Subcutaneous adipose tissue (tissue), 4 donors: ENCODE data around the gene SPAG17. TPM values are rescaled to one million over a fixed set of nuclear protein-coding genes. Genes with fewer than 3 reads are reported as not detected.

Experiments used
- total RNA-seq, 4 donors: library from RNA; depleted of rRNA; stranded (reverse); fragments of >200 nt; gene quantifications; one replicate each; pipeline ENCODE4 v1.1.0, GENCODE V29; 2016
- TF ChIP-seq, protein P1 (sequence below): fragments of 450-650 bp; IDR thresholded peaks from one replicate; pipeline ENCODE4 v1.5.1; 2016; ENCODE audit warnings: low read depth, mild to moderate bottlenecking, control low read depth, antibody characterized with exemption, moderate library complexity

Gene SPAG17
- total RNA-seq, 4 donors from 2014 or later: 0.82 to 2.7 (median 1.6) TPM

DNA sequence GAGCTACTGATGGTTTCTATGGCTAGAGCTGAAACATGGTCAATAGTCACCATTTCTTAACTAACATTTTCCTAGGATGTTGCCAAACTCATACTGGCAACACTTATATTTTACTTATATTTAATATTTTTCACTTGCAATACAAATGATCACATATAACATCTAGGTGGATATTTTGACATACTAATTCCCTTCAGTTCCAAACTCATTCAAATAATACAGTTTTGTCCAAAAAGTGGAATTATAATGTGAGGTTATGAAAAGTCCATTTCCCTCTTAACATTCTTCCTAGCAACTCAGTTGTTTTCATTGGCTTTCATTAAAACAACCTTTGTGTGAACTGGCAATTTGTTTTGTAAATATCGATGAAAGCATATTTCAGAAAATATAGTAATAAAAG lies 16.0 kb downstream of the SPAG17 start:
- TF ChIP-seq, protein P1, sequence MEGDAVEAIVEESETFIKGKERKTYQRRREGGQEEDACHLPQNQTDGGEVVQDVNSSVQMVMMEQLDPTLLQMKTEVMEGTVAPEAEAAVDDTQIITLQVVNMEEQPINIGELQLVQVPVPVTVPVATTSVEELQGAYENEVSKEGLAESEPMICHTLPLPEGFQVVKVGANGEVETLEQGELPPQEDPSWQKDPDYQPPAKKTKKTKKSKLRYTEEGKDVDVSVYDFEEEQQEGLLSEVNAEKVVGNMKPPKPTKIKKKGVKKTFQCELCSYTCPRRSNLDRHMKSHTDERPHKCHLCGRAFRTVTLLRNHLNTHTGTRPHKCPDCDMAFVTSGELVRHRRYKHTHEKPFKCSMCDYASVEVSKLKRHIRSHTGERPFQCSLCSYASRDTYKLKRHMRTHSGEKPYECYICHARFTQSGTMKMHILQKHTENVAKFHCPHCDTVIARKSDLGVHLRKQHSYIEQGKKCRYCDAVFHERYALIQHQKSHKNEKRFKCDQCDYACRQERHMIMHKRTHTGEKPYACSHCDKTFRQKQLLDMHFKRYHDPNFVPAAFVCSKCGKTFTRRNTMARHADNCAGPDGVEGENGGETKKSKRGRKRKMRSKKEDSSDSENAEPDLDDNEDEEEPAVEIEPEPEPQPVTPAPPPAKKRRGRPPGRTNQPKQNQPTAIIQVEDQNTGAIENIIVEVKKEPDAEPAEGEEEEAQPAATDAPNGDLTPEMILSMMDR: no peak

DNA sequence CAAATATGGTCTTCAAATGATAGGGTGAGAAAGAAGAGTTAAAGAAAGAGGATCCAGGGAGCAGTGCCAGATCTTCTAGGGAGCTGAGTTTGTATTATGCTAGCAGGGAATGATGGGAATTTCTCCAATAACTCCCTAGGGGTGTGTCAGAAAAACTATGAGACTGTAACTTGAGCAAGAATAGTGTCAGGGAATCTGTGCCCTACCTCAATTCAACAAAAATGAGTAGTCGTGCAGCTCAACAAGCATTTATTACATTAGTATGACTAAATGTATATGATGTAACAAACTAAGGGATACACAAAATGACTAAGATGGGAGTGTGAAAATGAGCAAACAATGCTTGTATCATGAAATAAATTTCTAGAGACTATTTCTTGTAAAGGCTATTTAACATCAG lies 24.2 kb downstream of the SPAG17 start:
- TF ChIP-seq, protein P1: no peak

DNA sequence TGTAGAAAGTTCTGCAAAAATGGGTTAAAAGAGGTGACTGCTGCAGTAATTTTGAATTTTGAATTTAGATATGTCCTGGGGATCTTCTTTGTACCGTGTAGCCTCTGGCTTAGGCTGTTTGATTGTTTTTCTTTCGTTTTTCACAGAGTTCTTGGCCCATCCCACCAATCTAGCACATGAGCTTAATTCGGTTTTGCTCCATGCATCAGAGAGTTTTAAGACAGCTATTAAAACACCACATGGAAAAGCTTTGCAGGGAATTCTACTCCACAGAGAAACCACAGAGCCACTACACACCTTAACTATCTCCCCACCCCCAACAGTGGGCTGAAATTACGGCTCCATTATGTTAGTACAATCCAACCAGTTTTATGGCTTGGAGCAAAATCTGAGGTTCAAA lies 25.5 kb downstream of the SPAG17 start:
- TF ChIP-seq, protein P1: no peak

DNA sequence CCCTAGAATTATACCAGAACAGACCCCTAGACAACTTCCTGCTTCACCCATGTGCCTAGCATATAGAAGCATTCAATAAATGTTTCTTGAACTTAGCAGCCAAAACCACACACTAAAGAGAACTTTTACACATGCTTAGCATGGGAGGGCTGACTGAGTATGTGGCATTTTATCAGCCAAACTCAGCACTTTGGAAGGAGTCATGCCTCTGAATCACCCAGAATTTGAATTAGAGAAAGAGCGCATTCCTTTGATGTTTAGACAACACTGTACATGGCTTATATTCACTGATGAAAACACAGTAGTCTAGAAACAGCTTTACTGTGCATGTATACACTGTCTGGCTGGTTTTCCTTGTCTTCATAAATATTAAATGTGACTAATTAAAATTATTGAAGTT lies 26.1 kb downstream of the SPAG17 start:
- TF ChIP-seq, protein P1: no peak

DNA sequence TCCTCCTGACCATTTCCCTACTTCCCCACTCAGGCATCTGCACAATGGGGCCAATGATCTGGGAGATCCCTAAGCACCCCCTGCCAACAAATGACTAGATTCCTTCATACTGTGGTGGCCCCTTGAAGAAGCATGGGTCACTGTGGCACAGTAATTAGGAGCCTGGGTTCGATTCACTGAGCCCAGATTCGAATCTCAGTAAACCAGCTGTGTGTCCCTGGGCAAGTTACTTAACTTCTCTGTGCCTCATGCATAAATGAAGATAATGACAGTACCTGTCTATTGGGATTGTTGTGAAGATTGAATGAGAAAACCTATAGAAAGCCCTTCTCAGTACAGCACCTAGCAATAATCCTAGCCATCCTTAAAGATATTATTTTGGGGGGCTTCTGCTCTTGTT lies 27.5 kb downstream of the SPAG17 start:
- TF ChIP-seq, protein P1: no peak

DNA sequence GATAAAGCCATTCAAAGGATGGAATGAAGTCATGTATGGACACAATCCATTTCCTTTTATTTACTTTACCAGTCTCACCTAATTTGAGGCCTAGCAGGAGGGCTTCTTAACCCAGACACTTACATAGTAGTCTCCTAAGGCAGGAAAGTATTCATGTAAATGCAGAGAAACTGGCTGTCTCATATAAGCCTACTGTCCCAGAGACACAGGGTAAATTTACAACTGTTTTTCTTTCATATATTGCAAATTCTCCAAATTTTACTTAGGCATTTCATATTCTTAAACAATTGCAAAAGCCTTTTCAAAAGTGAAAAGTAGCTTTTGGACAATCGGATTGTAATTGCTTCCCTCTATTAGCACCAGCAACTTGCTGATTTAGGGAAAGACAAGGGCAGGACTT lies 29.9 kb downstream of the SPAG17 start:
- TF ChIP-seq, protein P1: no peak

DNA sequence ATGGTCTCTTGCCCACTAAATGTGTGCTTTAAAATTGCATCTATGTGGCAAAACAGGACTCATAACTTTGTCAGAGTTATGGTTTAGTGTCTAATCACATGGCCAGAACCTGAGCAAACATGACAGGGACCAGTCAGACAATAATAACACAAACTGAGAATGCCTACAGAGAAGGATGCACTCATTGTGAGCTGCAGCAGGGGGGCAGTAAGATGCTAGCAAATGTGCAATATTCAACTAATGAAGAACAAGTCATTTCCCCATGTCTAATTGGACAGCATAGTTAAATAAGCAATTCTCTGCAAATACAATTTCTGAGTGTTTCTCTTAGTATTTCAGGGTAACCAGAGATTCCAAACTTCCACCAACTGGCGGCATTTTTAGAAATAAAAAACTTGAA lies 30.8 kb downstream of the SPAG17 start:
- TF ChIP-seq, protein P1: no peak
